ENCODE measurements around the gene UST. TPM values are rescaled to one million over a fixed set of nuclear protein-coding genes. Genes with fewer than 3 reads are reported as not detected.

Gene UST
- total and polyA plus RNA-seq, 2 of the 8 experiments (the other 6 are each of a cell fraction or from before 2014, with no cell fraction given) = 13.5 to 34.5 TPM

DNA sequence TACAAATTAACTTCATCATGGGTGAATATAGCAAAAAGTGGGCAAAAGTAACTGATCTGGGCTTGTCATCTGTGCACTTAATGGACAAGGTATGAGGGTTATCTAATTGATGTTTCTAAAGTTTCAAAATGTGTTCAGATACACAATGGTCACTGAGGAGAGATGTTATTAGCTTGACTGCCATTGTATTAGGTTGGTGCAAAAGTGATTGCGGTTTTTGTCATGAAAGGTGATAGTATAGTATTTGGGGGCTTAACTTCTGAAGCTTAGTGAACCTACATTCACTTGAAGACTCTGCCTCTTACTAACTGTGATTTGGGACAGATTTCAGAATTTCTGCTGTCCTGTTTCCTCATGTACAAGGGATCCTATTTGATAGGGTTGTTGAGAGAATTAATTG, 159.6 kb downstream of the UST start (continued):
- TF ChIP-seq RNF2 (IDR thresholded peaks at IDR 0.05; ENCODE audit: borderline replicate concordance, low read depth, low read length, missing control alignments, poor library complexity, severe bottlenecking) (no peak), TEAD4 (IDR thresholded peaks at IDR 0.05; ENCODE audit: low read depth, low read length) (no peak), PHF8 (conservative IDR thresholded peaks at IDR 0.05; ENCODE audit: low read depth, low read length) (no peak), RBBP5 (IDR thresholded peaks at IDR 0.05; ENCODE audit: borderline replicate concordance, low read depth, low read length) (no peak), CREB1 (IDR thresholded peaks at IDR 0.05) (no peak), CHD1 (IDR thresholded peaks at IDR 0.05; ENCODE audit: low read depth, low read length) (no peak), CTBP2 (IDR thresholded peaks at IDR 0.05; ENCODE audit: borderline replicate concordance, insufficient read depth, insufficient read length, low read length) (no peak)

Measured in H1 (cell line).